HG03108 (cell line): Measurements from ENCODE around the gene AKNAD1.
"Not testable (repeated sequence)": the region's sequence is repeated elsewhere in the genome, so short reads cannot be mapped to it uniquely, and the experiment has no call there.

Experiments used
- ATAC-seq: cut with Tn5 transposase; IDR thresholded peaks from one replicate; pipeline ENCODE4 v1.9.1; 2021; ENCODE audit warnings: moderate library complexity; ENCODE audit not compliant: unreplicated experiment

AKNAD1 gene

GRCh38 chr1:108785880-108786279, 71.0 kb downstream of the AKNAD1 start:
- no peak for ATAC-seq

- ATAC-seq = no peak
These were observed 71.6 kb downstream of the AKNAD1 start for GRCh38 chr1:108785264-108785663.

- not testable (repeated sequence) for ATAC-seq
These were observed 75.3 kb downstream of the AKNAD1 start for GRCh38 chr1:108781575-108781944.

- no peak for ATAC-seq
These were observed 75.8 kb downstream of the AKNAD1 start for GRCh38 chr1:108780937-108781574.

- ATAC-seq = no peak
These were observed 77.4 kb downstream of the AKNAD1 start for GRCh38 chr1:108779455-108779854.

- no peak for ATAC-seq
These were observed 79.1 kb downstream of the AKNAD1 start for GRCh38 chr1:108777839-108778238.

GRCh38 chr1:108767708-108768107, 89.2 kb downstream of the AKNAD1 start:
- ATAC-seq = no peak

GRCh38 chr1:108767115-108767514, 89.8 kb downstream of the AKNAD1 start:
- no peak for ATAC-seq
